IPS-18c (cell line): Measurements from ENCODE around the gene SEMA4C.

Experiments
- H3K4me3 ChIP-seq: 2 replicates; pipeline ENCODE4 v1.7.0; 2013; ENCODE audit warnings: low read depth, mild to moderate bottlenecking, low read length, moderate library complexity; ENCODE audit not compliant: insufficient read depth
- H3K9me3 ChIP-seq: one replicate; pipeline ENCODE4 v1.6.1; 2013; ENCODE audit warnings: mild to moderate bottlenecking, low read length, moderate library complexity; ENCODE audit not compliant: control insufficient read depth, insufficient read depth

The SEMA4C gene

GRCh38 chr2:96839875-96840850, 29.7 kb downstream of the SEMA4C start:
- no peak overlapping the region for H3K4me3 ChIP-seq
- no peaks in the 10 kb centered on the region for H3K9me3 ChIP-seq

- H3K4me3 ChIP-seq = no peak overlapping the region
- no peaks in the 10 kb centered on the region for H3K9me3 ChIP-seq
Observed at GRCh38 chr2:96839293-96839874, 30.5 kb downstream of the SEMA4C start.

GRCh38 chr2:96838345-96839292, 31.3 kb downstream of the SEMA4C start:
- no peak overlapping the region for H3K4me3 ChIP-seq
- H3K9me3 ChIP-seq = no peaks in the 10 kb centered on the region

GRCh38 chr2:96837575-96837974, 32.3 kb downstream of the SEMA4C start:
- Histone ChIP-seq H3K4me3 (no peak overlapping the region), H3K9me3 (no peaks in the 10 kb centered on the region)

- no peaks in the 10 kb centered on the region for H3K9me3 ChIP-seq
- H3K4me3 ChIP-seq = no peak overlapping the region
Observed at GRCh38 chr2:96835830-96836229, 34.0 kb downstream of the SEMA4C start.

- peak overlapping the region; percentile 28; the same call in 1 of the 2 replicates for H3K4me3 ChIP-seq
- H3K9me3 ChIP-seq = no peaks in the 10 kb centered on the region
Observed at GRCh38 chr2:96832754-96833507, 36.9 kb downstream of the SEMA4C start.

- no peaks in the 10 kb centered on the region for H3K9me3 ChIP-seq
- H3K4me3 ChIP-seq = no peak overlapping the region
Observed at GRCh38 chr2:96832408-96832753, 37.5 kb downstream of the SEMA4C start.

GRCh38 chr2:96831679-96832078, 38.2 kb downstream of the SEMA4C start:
- H3K4me3 ChIP-seq = no peak overlapping the region
- H3K9me3 ChIP-seq = no peaks in the 10 kb centered on the region

GRCh38 chr2:96830044-96830562, 39.8 kb downstream of the SEMA4C start:
- H3K4me3 ChIP-seq = no peak overlapping the region
- no peaks in the 10 kb centered on the region for H3K9me3 ChIP-seq

- no peak overlapping the region for H3K4me3 ChIP-seq
- no peaks in the 10 kb centered on the region for H3K9me3 ChIP-seq
Observed at GRCh38 chr2:96828874-96829273, 41.0 kb downstream of the SEMA4C start.

GRCh38 chr2:96828436-96828835, 41.4 kb downstream of the SEMA4C start:
- Histone ChIP-seq H3K9me3 (no peaks in the 10 kb centered on the region), H3K4me3 (no peak overlapping the region)

GRCh38 chr2:96826546-96827278, 43.2 kb downstream of the SEMA4C start:
- Histone ChIP-seq H3K9me3 (no peaks in the 10 kb centered on the region), H3K4me3 (no peak overlapping the region)

GRCh38 chr2:96825057-96825456, 44.8 kb downstream of the SEMA4C start:
- Histone ChIP-seq H3K9me3 (no peaks in the 10 kb centered on the region), H3K4me3 (no peak overlapping the region)

GRCh38 chr2:96824079-96824870, 45.6 kb downstream of the SEMA4C start:
- no peaks in the 10 kb centered on the region for H3K9me3 ChIP-seq
- no peak overlapping the region for H3K4me3 ChIP-seq

- H3K9me3 ChIP-seq = no peaks in the 10 kb centered on the region
- no peak overlapping the region for H3K4me3 ChIP-seq
Observed at GRCh38 chr2:96823198-96823597, 46.7 kb downstream of the SEMA4C start.
